ENCODE results near the gene SHH.

Gene SHH

GRCh38 chr7:155809947-155810769 lies 2.1 kb downstream of the SHH start:
- TF ChIP-seq, protein P1, sequence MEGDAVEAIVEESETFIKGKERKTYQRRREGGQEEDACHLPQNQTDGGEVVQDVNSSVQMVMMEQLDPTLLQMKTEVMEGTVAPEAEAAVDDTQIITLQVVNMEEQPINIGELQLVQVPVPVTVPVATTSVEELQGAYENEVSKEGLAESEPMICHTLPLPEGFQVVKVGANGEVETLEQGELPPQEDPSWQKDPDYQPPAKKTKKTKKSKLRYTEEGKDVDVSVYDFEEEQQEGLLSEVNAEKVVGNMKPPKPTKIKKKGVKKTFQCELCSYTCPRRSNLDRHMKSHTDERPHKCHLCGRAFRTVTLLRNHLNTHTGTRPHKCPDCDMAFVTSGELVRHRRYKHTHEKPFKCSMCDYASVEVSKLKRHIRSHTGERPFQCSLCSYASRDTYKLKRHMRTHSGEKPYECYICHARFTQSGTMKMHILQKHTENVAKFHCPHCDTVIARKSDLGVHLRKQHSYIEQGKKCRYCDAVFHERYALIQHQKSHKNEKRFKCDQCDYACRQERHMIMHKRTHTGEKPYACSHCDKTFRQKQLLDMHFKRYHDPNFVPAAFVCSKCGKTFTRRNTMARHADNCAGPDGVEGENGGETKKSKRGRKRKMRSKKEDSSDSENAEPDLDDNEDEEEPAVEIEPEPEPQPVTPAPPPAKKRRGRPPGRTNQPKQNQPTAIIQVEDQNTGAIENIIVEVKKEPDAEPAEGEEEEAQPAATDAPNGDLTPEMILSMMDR (IDR thresholded peaks at IDR 0.05; ENCODE audit: low read depth, low read length, missing control alignments) = no peak
- no peak overlapping the region for H3K4me3 ChIP-seq (replicated peaks; ENCODE audit: low read depth, low read length)
- DNase-seq (ENCODE audit: extremely low read depth, low read depth) = no peak

- TF ChIP-seq, protein P1 (IDR thresholded peaks at IDR 0.05; ENCODE audit: low read depth, low read length, missing control alignments) = no peak
- H3K4me3 ChIP-seq (replicated peaks; ENCODE audit: low read depth, low read length) = no peak overlapping the region
- DNase-seq (ENCODE audit: extremely low read depth, low read depth) = no peak
Measured at GRCh38 chr7:155809332-155809946, 2.8 kb downstream of the SHH start.

DNA sequence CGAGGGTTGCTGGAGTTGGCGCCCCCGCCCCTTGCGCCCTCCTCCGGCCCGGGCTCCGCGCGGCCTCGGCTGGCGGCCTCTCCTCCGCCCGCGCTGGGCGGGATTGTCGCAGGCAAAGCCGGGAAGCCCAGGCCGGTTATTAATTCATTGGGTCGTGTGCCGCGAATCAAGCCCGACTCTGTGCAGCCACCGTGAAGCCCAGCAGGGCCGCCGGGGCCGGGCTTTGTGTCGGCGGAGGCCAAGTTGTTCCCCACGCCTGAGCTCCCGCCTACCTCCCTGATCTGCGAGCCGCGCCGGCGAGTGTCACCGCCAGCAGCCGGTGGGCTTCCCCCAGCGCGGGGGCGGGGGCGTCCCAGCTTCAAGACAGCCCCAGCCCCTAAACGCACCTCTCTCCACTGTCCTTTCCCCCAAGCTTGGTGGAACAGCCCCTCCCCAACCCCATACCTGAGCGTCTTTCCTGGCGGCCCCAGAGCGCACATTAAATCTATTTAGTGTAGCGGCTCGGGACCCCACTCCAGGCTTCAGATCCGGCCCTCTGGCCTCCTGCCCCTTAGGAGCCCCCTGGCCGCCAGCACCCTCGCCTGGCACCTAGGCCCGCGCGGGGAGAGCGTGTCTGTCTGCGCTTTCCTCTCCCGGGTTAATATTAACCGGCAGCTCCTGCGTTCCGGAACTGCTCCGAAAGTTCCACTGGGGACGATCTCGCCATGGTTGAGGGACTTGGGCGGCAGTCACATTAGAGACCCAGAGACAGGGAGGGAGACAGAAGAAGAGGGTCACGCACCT lies 3.5 kb downstream of the SHH start:
- TF ChIP-seq, protein P1 (IDR thresholded peaks at IDR 0.05; ENCODE audit: low read depth, low read length, missing control alignments) = no peak
- DNase-seq (ENCODE audit: extremely low read depth, low read depth) = no peak
- no peak overlapping the region for H3K4me3 ChIP-seq (replicated peaks; ENCODE audit: low read depth, low read length)

GRCh38 chr7:155807789-155808548 lies 4.3 kb downstream of the SHH start:
- TF ChIP-seq, protein P1 (IDR thresholded peaks at IDR 0.05; ENCODE audit: low read depth, low read length, missing control alignments) = no peak
- H3K4me3 ChIP-seq (replicated peaks; ENCODE audit: low read depth, low read length) = no peak overlapping the region
- DNase-seq (ENCODE audit: extremely low read depth, low read depth) = no peak

DNA sequence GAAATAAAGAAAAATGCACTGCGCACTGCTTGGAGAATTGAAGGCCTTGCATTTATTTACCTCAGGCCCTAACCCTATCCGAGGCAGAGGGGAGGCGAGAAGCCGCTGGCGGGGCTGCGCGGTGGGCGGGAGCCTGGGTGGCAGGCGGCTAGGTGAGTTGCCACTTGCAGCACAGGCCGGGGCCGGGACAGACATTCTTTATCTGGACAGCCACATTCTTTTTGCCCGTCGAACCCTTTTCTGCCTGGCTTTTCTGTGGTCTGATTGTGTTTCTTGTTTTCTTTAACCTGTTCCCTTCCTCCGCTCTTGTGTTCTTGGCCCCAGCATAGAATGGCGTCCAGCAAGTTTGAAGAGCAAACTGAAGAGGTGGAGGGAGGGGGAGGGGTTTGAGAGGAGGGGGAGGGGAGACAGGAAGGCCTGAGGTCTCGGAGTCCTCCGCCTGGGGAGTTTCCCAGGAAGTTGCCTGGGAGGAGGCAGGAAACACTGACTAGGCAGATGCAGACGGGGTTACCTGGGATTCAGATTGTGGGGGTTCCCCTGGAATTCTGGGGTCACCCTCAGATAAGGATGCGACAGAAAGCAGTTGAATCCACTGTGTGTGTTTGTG lies 5.1 kb downstream of the SHH start:
- DNase-seq (ENCODE audit: extremely low read depth, low read depth) = no peak
- TF ChIP-seq, protein P1 (IDR thresholded peaks at IDR 0.05; ENCODE audit: low read depth, low read length, missing control alignments) = no peak
- H3K4me3 ChIP-seq (replicated peaks; ENCODE audit: low read depth, low read length) = no peak overlapping the region
